Calu3 (cell line): ENCODE measurements around the gene KIF26B. TPM values are rescaled to one million over a fixed set of nuclear protein-coding genes. Genes with fewer than 3 reads are reported as not detected.

Experiments used
- BruUV-seq: library from RNA; stranded (reverse); fragments of 400-500 nt; replicated peaks from 2 replicates; lab custom pipeline; 2021; lab: Mats Ljungman, UMichigan
- CTCF ChIA-PET: fragments of 300-600 bp; sonication (Branson Sonifier 250); formaldehyde crosslinking; loops from one replicate; lab custom pipeline; 2022; ENCODE audit warnings: antibody characterized with exemption; lab: Charles Lee
- DNase-seq: peaks from one replicate; pipeline ENCODE4 v3.0.0; 2022
- H3K27ac Mint-ChIP-seq: one replicate; pipeline ENCODE4 v1.8.0; 2022; ENCODE audit warnings: mixed read lengths; ENCODE audit not compliant: unreplicated experiment
- H3K27me3 Mint-ChIP-seq: one replicate; pipeline ENCODE4 v1.8.0; 2022; ENCODE audit warnings: mixed read lengths; ENCODE audit not compliant: unreplicated experiment
- H3K36me3 Mint-ChIP-seq: one replicate; pipeline ENCODE4 v1.8.0; 2022; ENCODE audit warnings: mild to moderate bottlenecking, moderate library complexity, mixed read lengths; ENCODE audit not compliant: insufficient read depth, unreplicated experiment
- H3K4me1 Mint-ChIP-seq: one replicate; pipeline ENCODE4 v1.8.0; 2022; ENCODE audit warnings: mild to moderate bottlenecking, low read depth, mixed read lengths; ENCODE audit not compliant: unreplicated experiment
- H3K4me3 Mint-ChIP-seq: one replicate; pipeline ENCODE4 v1.8.0; 2022; ENCODE audit warnings: mild to moderate bottlenecking, low read depth, moderate library complexity, mixed read lengths; ENCODE audit not compliant: unreplicated experiment
- H3K9me3 Mint-ChIP-seq: one replicate; pipeline ENCODE4 v1.8.0; 2022; ENCODE audit warnings: low read depth, mixed read lengths; ENCODE audit not compliant: unreplicated experiment
- intact Hi-C: fragments of 100-400 bp; cut with micrococcal nuclease; formaldehyde crosslinking; loops from one replicate; pipeline ENCODE4 v1.10.0; 2022; ENCODE audit not compliant: unreplicated experiment
- total RNA-seq: library from RNA; stranded (reverse); gene quantifications from 2 replicates; pipeline ENCODE4 v1.2.3, GENCODE V29; 2022
- TF ChIP-seq, protein P1 (sequence below): fragments of 200-600 bp; IDR thresholded peaks from one replicate; pipeline ENCODE4 v1.8.0; 2022; ENCODE audit warnings: antibody characterized with exemption; ENCODE audit not compliant: unreplicated experiment

The KIF26B gene
- total RNA-seq, 1 experiment from 2014 or later: 1.1 TPM

GRCh38 chr1:245409341-245410195 is 254.8 kb downstream of the KIF26B start:
- no peaks in the 10 kb centered on the region for H3K27me3 Mint-ChIP-seq
- TF ChIP-seq, protein P1, sequence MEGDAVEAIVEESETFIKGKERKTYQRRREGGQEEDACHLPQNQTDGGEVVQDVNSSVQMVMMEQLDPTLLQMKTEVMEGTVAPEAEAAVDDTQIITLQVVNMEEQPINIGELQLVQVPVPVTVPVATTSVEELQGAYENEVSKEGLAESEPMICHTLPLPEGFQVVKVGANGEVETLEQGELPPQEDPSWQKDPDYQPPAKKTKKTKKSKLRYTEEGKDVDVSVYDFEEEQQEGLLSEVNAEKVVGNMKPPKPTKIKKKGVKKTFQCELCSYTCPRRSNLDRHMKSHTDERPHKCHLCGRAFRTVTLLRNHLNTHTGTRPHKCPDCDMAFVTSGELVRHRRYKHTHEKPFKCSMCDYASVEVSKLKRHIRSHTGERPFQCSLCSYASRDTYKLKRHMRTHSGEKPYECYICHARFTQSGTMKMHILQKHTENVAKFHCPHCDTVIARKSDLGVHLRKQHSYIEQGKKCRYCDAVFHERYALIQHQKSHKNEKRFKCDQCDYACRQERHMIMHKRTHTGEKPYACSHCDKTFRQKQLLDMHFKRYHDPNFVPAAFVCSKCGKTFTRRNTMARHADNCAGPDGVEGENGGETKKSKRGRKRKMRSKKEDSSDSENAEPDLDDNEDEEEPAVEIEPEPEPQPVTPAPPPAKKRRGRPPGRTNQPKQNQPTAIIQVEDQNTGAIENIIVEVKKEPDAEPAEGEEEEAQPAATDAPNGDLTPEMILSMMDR: no peak
- DNase-seq: no peak
- no peaks in the 10 kb centered on the region for H3K36me3 Mint-ChIP-seq
- peaks cover 3% of the 10 kb centered on the region for H3K9me3 Mint-ChIP-seq
- H3K4me1 Mint-ChIP-seq: no peaks in the 10 kb centered on the region
- no peak overlapping the region for H3K4me3 Mint-ChIP-seq
- CTCF ChIA-PET: interaction anchor here (0.6 kb wide), 1 partner anchor 107 kb away, joined by 3 read pairs; no protein-coding TSS in a partner anchor
- no peak overlapping the region for H3K27ac Mint-ChIP-seq
- intact Hi-C loops: no loop called here
- BruUV-seq: no TSS peak

- TF ChIP-seq, protein P1: no peak
- Mint-ChIP-seq H3K9me3 (peaks cover 3% of the 10 kb centered on the region), H3K27ac (no peak overlapping the region), H3K36me3 (no peaks in the 10 kb centered on the region), H3K4me1 (no peaks in the 10 kb centered on the region), H3K27me3 (peaks cover 3% of the 10 kb centered on the region), H3K4me3 (no peak overlapping the region)
- CTCF ChIA-PET: no interaction called here
- DNase-seq: no peak
- no TSS peak for BruUV-seq
- intact Hi-C loops: no loop called here
These were observed 256.7 kb downstream of the KIF26B start for GRCh38 chr1:245411245-245412036.

DNA sequence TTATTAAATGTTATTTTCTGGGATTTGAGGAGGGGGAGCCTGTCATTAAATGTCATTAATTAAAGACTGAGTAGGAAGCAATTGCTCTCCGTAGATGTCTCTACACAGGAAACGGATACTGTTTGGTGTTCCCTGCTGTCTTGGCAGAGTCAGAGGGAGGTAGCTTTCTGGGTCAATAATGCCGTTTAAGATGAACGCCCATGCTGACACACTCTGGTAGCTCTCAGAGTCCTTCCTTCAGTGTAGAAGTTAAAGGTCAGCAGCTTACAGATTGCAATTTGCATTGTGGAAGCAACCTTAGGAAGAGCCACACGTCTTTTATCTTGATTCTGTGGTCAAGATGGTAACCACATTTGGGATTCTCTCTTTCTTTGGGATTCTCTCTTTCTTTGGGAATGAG is 257.5 kb downstream of the KIF26B start:
- no peaks in the 10 kb centered on the region for H3K36me3 Mint-ChIP-seq
- no peak overlapping the region for H3K27ac Mint-ChIP-seq
- no peaks in the 10 kb centered on the region for H3K4me1 Mint-ChIP-seq
- CTCF ChIA-PET: no interaction called here
- DNase-seq: no peak
- peaks cover 2% of the 10 kb centered on the region for H3K9me3 Mint-ChIP-seq
- TF ChIP-seq, protein P1: no peak
- H3K27me3 Mint-ChIP-seq: peaks cover 12% of the 10 kb centered on the region
- intact Hi-C loops: no loop called here
- BruUV-seq: no TSS peak
- H3K4me3 Mint-ChIP-seq: no peak overlapping the region

- no peak overlapping the region for H3K27ac Mint-ChIP-seq
- peaks cover 34% of the 10 kb centered on the region for H3K27me3 Mint-ChIP-seq
- TF ChIP-seq, protein P1: no peak
- no peak for DNase-seq
- peaks cover 2% of the 10 kb centered on the region for H3K9me3 Mint-ChIP-seq
- CTCF ChIA-PET: interaction anchor here (0.5 kb wide), 1 partner anchor 539 kb away, joined by 3 read pairs; no protein-coding TSS in a partner anchor
- intact Hi-C loops: no loop called here
- no TSS peak for BruUV-seq
- H3K36me3 Mint-ChIP-seq: no peaks in the 10 kb centered on the region
- no peaks in the 10 kb centered on the region for H3K4me1 Mint-ChIP-seq
- no peak overlapping the region for H3K4me3 Mint-ChIP-seq
These were observed 262.0 kb downstream of the KIF26B start for GRCh38 chr1:245416781-245417180.
